GM23248 (cell line): ENCODE results near the gene ADK. TPM values are rescaled to one million over a fixed set of nuclear protein-coding genes. Genes with fewer than 3 reads are reported as not detected.
"Not testable (repeated sequence)": the region's sequence is repeated elsewhere in the genome, so short reads cannot be mapped to it uniquely, and the experiment has no call there.

ENCODE experiments used
- DNase-seq: peaks from one replicate; pipeline ENCODE4 v3.0.0-alpha.2; 2015
- H2AFZ ChIP-seq: fragments of 200-600 bp; sonication (generic); 2 replicates; pipeline ENCODE4 v1.6.1; 2016; ENCODE audit warnings: antibody characterized with exemption
- H3F3A ChIP-seq: fragments of 200-600 bp; sonication (generic); 2 replicates; pipeline ENCODE4 v1.6.1; 2016; ENCODE audit warnings: mild to moderate bottlenecking, antibody characterized with exemption, mixed run types; ENCODE audit not compliant: insufficient read depth
- H3K27ac ChIP-seq: fragments of 200-600 bp; sonication (generic); 2 replicates; pipeline ENCODE4 v1.5.1; 2016; ENCODE audit warnings: mild to moderate bottlenecking
- H3K27me3 ChIP-seq: fragments of 200-600 bp; sonication (generic); replicated peaks from 2 replicates; pipeline ENCODE4 v1.6.1; 2016; ENCODE audit warnings: mild to moderate bottlenecking; ENCODE audit not compliant: insufficient read depth
- H3K36me3 ChIP-seq: fragments of 200-600 bp; sonication (generic); 2 replicates; pipeline ENCODE4 v1.6.1; 2016; ENCODE audit warnings: low read depth, mild to moderate bottlenecking
- H3K4me1 ChIP-seq: fragments of 200-600 bp; sonication (generic); 2 replicates; pipeline ENCODE4 v1.6.1; 2016; ENCODE audit warnings: mild to moderate bottlenecking; ENCODE audit not compliant: insufficient read depth
- H3K4me2 ChIP-seq: fragments of 200-600 bp; sonication (generic); one replicate; pipeline ENCODE4 v1.6.1; 2016; ENCODE audit warnings: mild to moderate bottlenecking; ENCODE audit not compliant: unreplicated experiment
- H3K4me3 ChIP-seq: fragments of 200-600 bp; sonication (generic); 2 replicates; pipeline ENCODE4 v1.5.1; 2016; ENCODE audit warnings: mild to moderate bottlenecking
- H3K79me2 ChIP-seq: fragments of 200-600 bp; sonication (generic); 2 replicates; pipeline ENCODE4 v1.6.1; 2016; ENCODE audit warnings: mild to moderate bottlenecking; ENCODE audit not compliant: insufficient read depth
- H3K9ac ChIP-seq: fragments of 200-600 bp; sonication (generic); 2 replicates; pipeline ENCODE4 v1.6.1; 2016; ENCODE audit warnings: mild to moderate bottlenecking
- H3K9me2 ChIP-seq: fragments of 200-600 bp; sonication (generic); 2 replicates; pipeline ENCODE4 v1.6.1; 2016; ENCODE audit warnings: mixed run types, mild to moderate bottlenecking, moderate library complexity; ENCODE audit not compliant: insufficient read depth
- H3K9me3 ChIP-seq: fragments of 200-600 bp; sonication (generic); one replicate; pipeline ENCODE4 v1.6.1; 2017; ENCODE audit warnings: low read depth
- H4K20me1 ChIP-seq: fragments of 200-600 bp; sonication (generic); 2 replicates; pipeline ENCODE4 v1.6.0; 2016; ENCODE audit not compliant: insufficient read depth
- EZH2 ChIP-seq: fragments of 200-600 bp; sonication (generic); IDR thresholded peaks from 2 replicates; pipeline ENCODE4 v1.6.1; 2018; ENCODE audit warnings: antibody characterized with exemption, mild to moderate bottlenecking; ENCODE audit not compliant: insufficient read depth, poor library complexity, severe bottlenecking
- EZH2phosphoT487 ChIP-seq: fragments of 200-600 bp; sonication (generic); IDR thresholded peaks from 2 replicates; pipeline ENCODE4 v1.6.1; 2018; ENCODE audit warnings: antibody characterized with exemption, moderate library complexity, mild to moderate bottlenecking, low read depth; ENCODE audit not compliant: insufficient read depth
- WGBS, 2 experiments: methylation state at CpG; one replicate each; pipeline ENCODE4 v1.1.6; 2015 to 2017; ENCODE audit warnings: low lambda C conversion rate in 2 of 2, low coverage in 1 of 2; ENCODE audit errors: missing lambda C conversion rate in 2 of 2; 5-methylcytosine and 5-hydroxymethylcytosine counted together
- in situ Hi-C: fragments of 300-500 bp; cut with MboI; formaldehyde crosslinking; loops from 2 replicates; pipeline ENCODE4 v1.15.0; 2020
- polyA plus RNA-seq: library from polyadenylated mRNA; unstranded; fragments of >200 nt; fragmentation: Nextera tagmentation; extraction: Ambion mirVana; gene quantifications from 2 replicates; pipeline ENCODE4 v1.2.1, GENCODE V29; 2016
- total RNA-seq: library from RNA; depleted of rRNA; stranded (reverse); fragments of >200 nt; shearing (Covaris generic); gene quantifications from 2 replicates; pipeline ENCODE4 v1.2.3, GENCODE V29; 2014

Gene ADK
- total and polyA plus RNA-seq, 2 experiments from 2014 or later, result 43.7 to 75.1 TPM

GRCh38 chr10:74486659-74487058 is 335.6 kb downstream of the ADK start:
- no peak for DNase-seq
- no peak overlapping the region for H3K4me3 ChIP-seq
- no peaks in the 10 kb centered on the region for H4K20me1 ChIP-seq
- no peak overlapping the region for H3K9ac ChIP-seq
- no peak overlapping the region for H3K27ac ChIP-seq
- H3K27me3 ChIP-seq, result no peaks in the 10 kb centered on the region
- TF ChIP-seq EZH2phosphoT487 (no peak), EZH2 (no peak)
- no peaks in the 10 kb centered on the region for H3K9me2 ChIP-seq
- H3K9me3 ChIP-seq, result no peaks in the 10 kb centered on the region
- H3K4me1 ChIP-seq, result no peaks in the 10 kb centered on the region
- in situ Hi-C loops, result no loop called here
- no peaks in the 10 kb centered on the region for H3K79me2 ChIP-seq
- no peak overlapping the region for H3K4me2 ChIP-seq
- H3F3A ChIP-seq, result no peaks in the 10 kb centered on the region
- 100% methylated on average over 1 of the region's 1 CpG for WGBS, 2 experiments
- H2AFZ ChIP-seq, result no peak overlapping the region
- H3K36me3 ChIP-seq, result no peaks in the 10 kb centered on the region

- Histone ChIP-seq H3K9ac (no peak overlapping the region), H3K9me3 (no peaks in the 10 kb centered on the region), H3K36me3 (no peaks in the 10 kb centered on the region), H4K20me1 (no peaks in the 10 kb centered on the region), H3F3A (no peaks in the 10 kb centered on the region), H3K27ac (no peak overlapping the region), H3K27me3 (no peaks in the 10 kb centered on the region), H3K4me3 (no peak overlapping the region), H2AFZ (no peak overlapping the region), H3K9me2 (no peaks in the 10 kb centered on the region), H3K4me2 (no peak overlapping the region), H3K4me1 (no peaks in the 10 kb centered on the region), H3K79me2 (no peaks in the 10 kb centered on the region)
- DNase-seq, result no peak
- in situ Hi-C loops, result no loop called here
- no peak for TF ChIP-seq EZH2phosphoT487
- no peak for TF ChIP-seq EZH2
Observed at GRCh38 chr10:74488907-74489306, 337.9 kb downstream of the ADK start.

GRCh38 chr10:74490551-74490950 is 339.5 kb downstream of the ADK start:
- Histone ChIP-seq H3K4me2 (no peak overlapping the region), H3F3A (no peaks in the 10 kb centered on the region), H3K27me3 (no peaks in the 10 kb centered on the region), H3K9me2 (no peaks in the 10 kb centered on the region), H4K20me1 (no peaks in the 10 kb centered on the region), H3K4me3 (no peak overlapping the region), H2AFZ (no peak overlapping the region), H3K36me3 (no peaks in the 10 kb centered on the region), H3K27ac (no peak overlapping the region), H3K79me2 (no peaks in the 10 kb centered on the region), H3K9ac (no peak overlapping the region), H3K4me1 (no peaks in the 10 kb centered on the region), H3K9me3 (no peaks in the 10 kb centered on the region)
- TF ChIP-seq EZH2phosphoT487, result no peak
- no peak for TF ChIP-seq EZH2
- in situ Hi-C loops, result no loop called here
- DNase-seq, result no peak
- 55 to 57% methylated on average over 4 of the region's 4 CpGs for WGBS, 2 experiments

GRCh38 chr10:74491014-74491413 is 340.0 kb downstream of the ADK start:
- Histone ChIP-seq H2AFZ (no peak overlapping the region), H3K9ac (no peak overlapping the region), H3K9me2 (no peaks in the 10 kb centered on the region), H3K4me1 (no peaks in the 10 kb centered on the region), H3K4me2 (no peak overlapping the region), H3F3A (no peaks in the 10 kb centered on the region), H4K20me1 (no peaks in the 10 kb centered on the region), H3K9me3 (no peaks in the 10 kb centered on the region), H3K27me3 (no peaks in the 10 kb centered on the region), H3K79me2 (no peaks in the 10 kb centered on the region), H3K4me3 (no peak overlapping the region), H3K36me3 (no peaks in the 10 kb centered on the region), H3K27ac (no peak overlapping the region)
- WGBS, 2 experiments, result 98 to 99% methylated on average over 4 of the region's 4 CpGs
- DNase-seq, result no peak
- no peak for TF ChIP-seq EZH2
- TF ChIP-seq EZH2phosphoT487, result no peak
- in situ Hi-C loops, result no loop called here

- H3K9me2 ChIP-seq, H3K9ac ChIP-seq, H3K4me3 ChIP-seq, H3K4me2 ChIP-seq, H3K27me3 ChIP-seq, H3K9me3 ChIP-seq, DNase-seq, H2AFZ ChIP-seq, H3K79me2 ChIP-seq, H3K36me3 ChIP-seq, H3K27ac ChIP-seq, in situ Hi-C loops, H4K20me1 ChIP-seq: not testable (repeated sequence)
- WGBS, 2 experiments, result 96 to 98% methylated on average over 3 of the region's 3 CpGs
- peaks cover 17% of the 10 kb centered on the region for H3F3A ChIP-seq
- peaks cover 16% of the 10 kb centered on the region for H3K4me1 ChIP-seq
Observed at GRCh38 chr10:74496276-74496675, 345.3 kb downstream of the ADK start.

GRCh38 chr10:74498664-74499063 is 347.6 kb downstream of the ADK start:
- H2AFZ ChIP-seq, H4K20me1 ChIP-seq, H3K79me2 ChIP-seq, H3K4me2 ChIP-seq, H3K4me3 ChIP-seq, H3K36me3 ChIP-seq, H3K27ac ChIP-seq, H3K9me2 ChIP-seq, DNase-seq, H3K9ac ChIP-seq, H3K9me3 ChIP-seq, H3K27me3 ChIP-seq, in situ Hi-C loops: not testable (repeated sequence)
- Histone ChIP-seq H3F3A (peaks cover 33% of the 10 kb centered on the region), H3K4me1 (peaks cover 36% of the 10 kb centered on the region)
